Inflammatory macrophage treated with lipopolysaccharide for 4 hours (primary cell): ENCODE results near the gene OR52B2.
A peak's percentile ranks its signal among the peaks of the same experiment; 100 is the strongest.
"Not testable (repeated sequence)": the region's sequence is repeated elsewhere in the genome, so short reads cannot be mapped to it uniquely, and the experiment has no call there.

Experiments used
- DNase-seq: peaks from one replicate; pipeline ENCODE4 v3.0.0-alpha.2; 2020

OR52B2 gene

GRCh38 chr11:6151117-6151516, 19.0 kb downstream of the OR52B2 start:
- no peak for DNase-seq

DNA sequence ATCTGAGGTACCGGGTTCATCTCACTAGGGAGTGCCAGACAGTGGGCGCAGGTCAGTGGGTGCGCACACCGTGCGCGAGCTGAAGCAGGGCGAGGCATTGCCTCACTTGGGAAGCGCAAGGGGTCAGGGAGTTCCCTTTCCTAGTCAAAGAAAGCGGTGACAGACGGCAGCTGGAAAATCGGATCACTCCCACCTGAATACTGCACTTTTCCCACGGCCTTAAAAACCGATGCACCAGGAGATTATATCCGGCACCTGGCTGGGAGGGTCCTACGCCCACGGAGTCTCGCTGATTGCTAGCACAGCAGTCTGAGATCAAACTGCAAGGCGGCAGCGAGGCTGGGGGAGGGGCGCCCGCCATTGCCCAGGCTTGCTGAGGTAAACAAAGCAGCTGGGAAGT, 26.4 kb downstream of the OR52B2 start:
- not testable (repeated sequence) for DNase-seq

- DNase-seq: peak; percentile 15
Measured at GRCh38 chr11:6142936-6143335, 27.2 kb downstream of the OR52B2 start.

- DNase-seq: not testable (repeated sequence)
Measured at GRCh38 chr11:6135936-6136335, 34.2 kb downstream of the OR52B2 start.

- DNase-seq: no peak
Measured at GRCh38 chr11:6132431-6132830, 37.7 kb downstream of the OR52B2 start.

DNA sequence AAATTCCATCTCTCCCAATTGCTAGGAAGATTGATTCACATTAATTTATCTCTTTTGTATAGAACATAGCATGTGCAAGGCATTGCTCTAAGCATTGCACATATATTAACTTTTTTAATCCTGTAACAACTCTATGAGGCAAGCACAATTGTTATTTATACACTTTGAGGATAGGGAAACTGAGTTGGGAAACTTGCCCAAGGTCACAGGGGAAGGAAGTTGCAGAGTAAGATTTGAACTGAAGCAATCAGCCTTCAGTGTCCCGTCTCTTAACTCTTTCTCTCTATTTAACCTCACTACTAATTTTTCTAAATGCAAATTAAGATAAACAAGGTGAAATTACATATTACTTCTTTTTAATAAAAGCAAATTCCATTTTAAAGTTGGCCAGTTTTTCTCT, 40.5 kb downstream of the OR52B2 start:
- DNase-seq: peak; percentile 82

- no peak for DNase-seq
Measured at GRCh38 chr11:6129011-6129410, 41.1 kb downstream of the OR52B2 start.

GRCh38 chr11:6127881-6128280, 42.2 kb downstream of the OR52B2 start:
- peak; percentile 61 for DNase-seq

DNA sequence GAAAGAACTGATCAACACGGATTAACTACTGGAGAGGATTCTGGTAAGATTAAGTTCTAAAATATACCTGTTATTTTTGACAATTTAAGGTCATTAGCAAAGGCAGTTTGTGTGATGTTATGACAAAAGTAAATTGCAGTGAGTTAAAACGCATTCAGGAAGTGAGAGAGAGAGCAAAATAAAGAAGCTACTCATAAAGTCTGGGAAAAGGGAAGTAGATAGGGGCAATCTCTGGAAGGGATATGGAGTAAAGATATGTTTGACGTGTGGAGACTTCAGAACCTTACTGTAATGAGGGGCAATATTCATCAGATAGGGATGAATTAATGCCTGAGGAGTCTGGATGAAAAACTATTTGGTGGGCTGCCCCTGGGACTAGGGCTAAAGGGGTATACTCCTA, 45.9 kb downstream of the OR52B2 start:
- DNase-seq: peak; percentile 58
